ENCODE results near the gene SEPTIN10. TPM values are rescaled to one million over a fixed set of nuclear protein-coding genes. Genes with fewer than 3 reads are reported as not detected.
A peak's percentile ranks its signal among the peaks of the same experiment; 100 is the strongest.

SEPTIN10 gene
- total RNA-seq, 1 experiment from 2014 or later, result 113 TPM

DNA sequence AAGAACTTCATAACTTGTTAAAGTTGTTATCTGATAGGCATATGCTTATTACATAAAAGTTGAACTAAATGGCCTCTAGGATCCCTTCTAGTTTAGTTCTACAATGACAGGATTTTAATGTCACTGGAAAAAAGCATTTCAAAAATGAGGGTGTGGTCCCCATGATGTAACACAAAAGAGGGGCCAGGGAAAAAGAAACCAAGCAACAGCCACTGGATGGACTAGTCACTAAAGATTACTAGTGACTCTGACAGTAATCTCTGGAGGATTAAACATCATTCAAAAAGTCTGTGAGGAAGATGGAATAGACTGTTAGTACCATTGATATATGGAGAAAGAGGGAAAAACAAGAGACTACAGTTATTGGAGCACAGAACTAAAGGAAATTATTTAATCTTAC lies 22.6 kb downstream of the SEPTIN10 start:
- TSS peak; percentile 18 for BruUV-seq (replicated peaks)
- Histone ChIP-seq H3K36me3 (ENCODE audit: control insufficient read depth in 1 of 2, insufficient read depth in 2 of 2, low read length in 2 of 2) (peaks cover 3 to 4% of the 10 kb centered on the region in 2 experiments; a peak in 2 of 4 replicates), H3K4me2 (ENCODE audit: low read length) (no peak overlapping the region; the same call in 1 of the 2 replicates), H3K27ac (ENCODE audit: low read depth, low read length) (no peak overlapping the region), H3K27me3 (ENCODE audit: insufficient read depth, low read length) (no peaks in the 10 kb centered on the region), H3K9me2 (ENCODE audit: insufficient read depth) (no peaks in the 10 kb centered on the region), H3K4me1 (ENCODE audit: control insufficient read depth in 1 of 2, insufficient read depth in 2 of 2, low read length in 2 of 2) (peaks cover 5 to 10% of the 10 kb centered on the region in 2 experiments), H4K20me1 (ENCODE audit: insufficient read depth) (peaks cover 4% of the 10 kb centered on the region; the same call in 1 of the 2 replicates), H2AFZ (ENCODE audit: low read depth, low read length, poor library complexity, severe bottlenecking) (no peak overlapping the region), H3K9me3 (ENCODE audit: control insufficient read depth in 1 of 2, insufficient read depth in 1 of 2, low read depth in 1 of 2, low read length in 2 of 2) (no peaks in the 10 kb centered on the region), H3K79me2 (ENCODE audit: insufficient read depth, low read length) (peaks cover 94% of the 10 kb centered on the region), H3K4me3 (replicated peaks in 1 of 2; ENCODE audit: low read depth in 1 of 2, low read length in 2 of 2) (no peak overlapping the region), H3K9ac (ENCODE audit: low read length) (no peak overlapping the region)
- DNase-seq (ENCODE audit: low read depth, low spot score), result no peak
- ATAC-seq, result no peak
- TF ChIP-seq FOSL1 (IDR thresholded peaks at IDR 0.05; ENCODE audit: low read depth) (no peak), SP1 (IDR thresholded peaks at IDR 0.05; ENCODE audit: low read depth) (no peak), SRF (IDR thresholded peaks at IDR 0.05; ENCODE audit: low read depth) (no peak), TCF7L2 (IDR thresholded peaks at IDR 0.05; ENCODE audit: borderline replicate concordance, extremely low read depth, insufficient read depth, insufficient read length) (no peak), CBX3 (IDR thresholded peaks at IDR 0.05; ENCODE audit: low read depth) (no peak)
- TF ChIP-seq, protein P1, sequence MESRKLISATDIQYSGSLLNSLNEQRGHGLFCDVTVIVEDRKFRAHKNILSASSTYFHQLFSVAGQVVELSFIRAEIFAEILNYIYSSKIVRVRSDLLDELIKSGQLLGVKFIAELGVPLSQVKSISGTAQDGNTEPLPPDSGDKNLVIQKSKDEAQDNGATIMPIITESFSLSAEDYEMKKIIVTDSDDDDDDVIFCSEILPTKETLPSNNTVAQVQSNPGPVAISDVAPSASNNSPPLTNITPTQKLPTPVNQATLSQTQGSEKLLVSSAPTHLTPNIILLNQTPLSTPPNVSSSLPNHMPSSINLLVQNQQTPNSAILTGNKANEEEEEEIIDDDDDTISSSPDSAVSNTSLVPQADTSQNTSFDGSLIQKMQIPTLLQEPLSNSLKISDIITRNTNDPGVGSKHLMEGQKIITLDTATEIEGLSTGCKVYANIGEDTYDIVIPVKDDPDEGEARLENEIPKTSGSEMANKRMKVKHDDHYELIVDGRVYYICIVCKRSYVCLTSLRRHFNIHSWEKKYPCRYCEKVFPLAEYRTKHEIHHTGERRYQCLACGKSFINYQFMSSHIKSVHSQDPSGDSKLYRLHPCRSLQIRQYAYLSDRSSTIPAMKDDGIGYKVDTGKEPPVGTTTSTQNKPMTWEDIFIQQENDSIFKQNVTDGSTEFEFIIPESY (IDR thresholded peaks at IDR 0.05; ENCODE audit: extremely low read depth, insufficient replicate concordance, low read length), result no peak
- TF ChIP-seq, protein P2, sequence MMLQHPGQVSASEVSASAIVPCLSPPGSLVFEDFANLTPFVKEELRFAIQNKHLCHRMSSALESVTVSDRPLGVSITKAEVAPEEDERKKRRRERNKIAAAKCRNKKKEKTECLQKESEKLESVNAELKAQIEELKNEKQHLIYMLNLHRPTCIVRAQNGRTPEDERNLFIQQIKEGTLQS (IDR thresholded peaks at IDR 0.05), result no peak
- ChIA-PET POLR2A (no interaction called here), CTCF (no interaction called here), RAD21 (ENCODE audit: low non-redundant PET in 1 of 2, low total read pairs in 2 of 2, uncharacterized antibody in 2 of 2, unreplicated experiment in 2 of 2) (no interaction called here)
- intact Hi-C loops (cut with micrococcal nuclease), result loop anchor here (2.0 kb wide), 1 partner anchor 20 kb away; no protein-coding TSS in a partner anchor

DNA sequence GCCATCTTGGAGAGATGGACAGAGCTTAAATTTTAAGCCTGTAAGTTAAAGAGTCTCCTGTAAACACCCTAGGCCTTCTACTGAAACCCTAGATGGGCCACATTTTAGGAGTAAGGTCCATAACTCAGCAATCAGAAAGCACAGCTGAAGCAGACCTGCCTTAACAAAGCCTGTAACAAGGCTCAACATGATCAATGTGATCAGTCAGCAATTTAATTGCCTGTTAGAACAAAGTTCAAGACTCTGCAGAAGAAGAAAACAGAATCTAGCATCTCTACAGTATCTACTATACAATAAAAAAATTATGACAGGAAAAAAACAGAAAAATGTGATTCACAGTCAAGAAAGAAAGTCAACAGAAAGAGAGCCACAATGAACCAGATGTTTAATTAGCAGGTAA lies 27.1 kb downstream of the SEPTIN10 start:
- no peak overlapping the region for H3K27ac ChIP-seq (ENCODE audit: low read depth, low read length)
- ChIA-PET CTCF (no interaction called here), POLR2A (interaction anchor here (0.8 to 1.4 kb wide), 2 partner anchors 20 to 23 kb away, joined by 3 read pairs; no protein-coding TSS in a partner anchor), RAD21 (ENCODE audit: low non-redundant PET in 1 of 2, low total read pairs in 2 of 2, uncharacterized antibody in 2 of 2, unreplicated experiment in 2 of 2) (no interaction called here)
- H3K79me2 ChIP-seq (ENCODE audit: insufficient read depth, low read length), result peaks cover 84% of the 10 kb centered on the region
- intact Hi-C loops (cut with micrococcal nuclease), result no loop called here
- H3K9ac ChIP-seq (ENCODE audit: low read length), result no peak overlapping the region
- H3K36me3 ChIP-seq (ENCODE audit: control insufficient read depth in 1 of 2, insufficient read depth in 2 of 2, low read length in 2 of 2), result 0 out of 4 replicates have a peak, but pooled peaks cover 5 to 11% of the 10 kb centered on the region in 2 experiments
- no peak overlapping the region for H3K4me3 ChIP-seq (replicated peaks in 1 of 2; ENCODE audit: low read depth in 1 of 2, low read length in 2 of 2)
- H3K9me2 ChIP-seq (ENCODE audit: insufficient read depth), result no peaks in the 10 kb centered on the region
- peaks cover 5 to 7% of the 10 kb centered on the region in 2 experiments for H3K4me1 ChIP-seq (ENCODE audit: control insufficient read depth in 1 of 2, insufficient read depth in 2 of 2, low read length in 2 of 2)
- no TSS peak for BruUV-seq (replicated peaks)
- H3K9me3 ChIP-seq (ENCODE audit: control insufficient read depth in 1 of 2, insufficient read depth in 1 of 2, low read depth in 1 of 2, low read length in 2 of 2), result no peaks in the 10 kb centered on the region
- H3K4me2 ChIP-seq (ENCODE audit: low read length), result no peak overlapping the region
- ATAC-seq (no peak), DNase-seq (ENCODE audit: low read depth, low spot score) (no peak)
- H3K27me3 ChIP-seq (ENCODE audit: insufficient read depth, low read length), result no peaks in the 10 kb centered on the region
- H4K20me1 ChIP-seq (ENCODE audit: insufficient read depth), result peaks cover 3% of the 10 kb centered on the region
- H2AFZ ChIP-seq (ENCODE audit: low read depth, low read length, poor library complexity, severe bottlenecking), result no peak overlapping the region
- TF ChIP-seq EGR1 (IDR thresholded peaks at IDR 0.05; ENCODE audit: low read depth) (no peak), SP1 (IDR thresholded peaks at IDR 0.05; ENCODE audit: low read depth) (no peak), TCF7L2 (IDR thresholded peaks at IDR 0.05; ENCODE audit: borderline replicate concordance, extremely low read depth, insufficient read depth, insufficient read length) (no peak), FOSL1 (IDR thresholded peaks at IDR 0.05; ENCODE audit: low read depth) (no peak), ELF1 (IDR thresholded peaks at IDR 0.05; ENCODE audit: borderline replicate concordance, low read depth) (no peak)
- TF ChIP-seq, protein P3, sequence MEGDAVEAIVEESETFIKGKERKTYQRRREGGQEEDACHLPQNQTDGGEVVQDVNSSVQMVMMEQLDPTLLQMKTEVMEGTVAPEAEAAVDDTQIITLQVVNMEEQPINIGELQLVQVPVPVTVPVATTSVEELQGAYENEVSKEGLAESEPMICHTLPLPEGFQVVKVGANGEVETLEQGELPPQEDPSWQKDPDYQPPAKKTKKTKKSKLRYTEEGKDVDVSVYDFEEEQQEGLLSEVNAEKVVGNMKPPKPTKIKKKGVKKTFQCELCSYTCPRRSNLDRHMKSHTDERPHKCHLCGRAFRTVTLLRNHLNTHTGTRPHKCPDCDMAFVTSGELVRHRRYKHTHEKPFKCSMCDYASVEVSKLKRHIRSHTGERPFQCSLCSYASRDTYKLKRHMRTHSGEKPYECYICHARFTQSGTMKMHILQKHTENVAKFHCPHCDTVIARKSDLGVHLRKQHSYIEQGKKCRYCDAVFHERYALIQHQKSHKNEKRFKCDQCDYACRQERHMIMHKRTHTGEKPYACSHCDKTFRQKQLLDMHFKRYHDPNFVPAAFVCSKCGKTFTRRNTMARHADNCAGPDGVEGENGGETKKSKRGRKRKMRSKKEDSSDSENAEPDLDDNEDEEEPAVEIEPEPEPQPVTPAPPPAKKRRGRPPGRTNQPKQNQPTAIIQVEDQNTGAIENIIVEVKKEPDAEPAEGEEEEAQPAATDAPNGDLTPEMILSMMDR (IDR thresholded peaks at IDR 0.05 in 2 of 3, conservative IDR thresholded peaks at IDR 0.05 in 1 of 3; ENCODE audit: borderline replicate concordance in 1 of 3, insufficient read depth in 1 of 3, low read depth in 2 of 3, low read length in 2 of 3), result no peak
- TF ChIP-seq, protein P4, sequence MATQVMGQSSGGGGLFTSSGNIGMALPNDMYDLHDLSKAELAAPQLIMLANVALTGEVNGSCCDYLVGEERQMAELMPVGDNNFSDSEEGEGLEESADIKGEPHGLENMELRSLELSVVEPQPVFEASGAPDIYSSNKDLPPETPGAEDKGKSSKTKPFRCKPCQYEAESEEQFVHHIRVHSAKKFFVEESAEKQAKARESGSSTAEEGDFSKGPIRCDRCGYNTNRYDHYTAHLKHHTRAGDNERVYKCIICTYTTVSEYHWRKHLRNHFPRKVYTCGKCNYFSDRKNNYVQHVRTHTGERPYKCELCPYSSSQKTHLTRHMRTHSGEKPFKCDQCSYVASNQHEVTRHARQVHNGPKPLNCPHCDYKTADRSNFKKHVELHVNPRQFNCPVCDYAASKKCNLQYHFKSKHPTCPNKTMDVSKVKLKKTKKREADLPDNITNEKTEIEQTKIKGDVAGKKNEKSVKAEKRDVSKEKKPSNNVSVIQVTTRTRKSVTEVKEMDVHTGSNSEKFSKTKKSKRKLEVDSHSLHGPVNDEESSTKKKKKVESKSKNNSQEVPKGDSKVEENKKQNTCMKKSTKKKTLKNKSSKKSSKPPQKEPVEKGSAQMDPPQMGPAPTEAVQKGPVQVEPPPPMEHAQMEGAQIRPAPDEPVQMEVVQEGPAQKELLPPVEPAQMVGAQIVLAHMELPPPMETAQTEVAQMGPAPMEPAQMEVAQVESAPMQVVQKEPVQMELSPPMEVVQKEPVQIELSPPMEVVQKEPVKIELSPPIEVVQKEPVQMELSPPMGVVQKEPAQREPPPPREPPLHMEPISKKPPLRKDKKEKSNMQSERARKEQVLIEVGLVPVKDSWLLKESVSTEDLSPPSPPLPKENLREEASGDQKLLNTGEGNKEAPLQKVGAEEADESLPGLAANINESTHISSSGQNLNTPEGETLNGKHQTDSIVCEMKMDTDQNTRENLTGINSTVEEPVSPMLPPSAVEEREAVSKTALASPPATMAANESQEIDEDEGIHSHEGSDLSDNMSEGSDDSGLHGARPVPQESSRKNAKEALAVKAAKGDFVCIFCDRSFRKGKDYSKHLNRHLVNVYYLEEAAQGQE (IDR thresholded peaks at IDR 0.05; ENCODE audit: low read depth), result no peak
